Stomach (tissue), 9 donors: ENCODE data around the gene POLA2. TPM values are rescaled to one million over a fixed set of nuclear protein-coding genes. Genes with fewer than 3 reads are reported as not detected.

Experiments
- DNase-seq, 2 donors: peaks; one replicate each; pipeline versions ENCODE4 v3.0.0 to v3.0.0-alpha.2; 2013 to 2019
- H3K27ac ChIP-seq, 5 donors: fragments of 200-600 bp in 4 of 5; sonication (generic) in 4 of 5; one replicate each; pipeline ENCODE4 v1.5.1; 2013 to 2019; ENCODE audit warnings: mild to moderate bottlenecking in 1 of 5, moderate library complexity in 1 of 5
- H3K27me3 ChIP-seq, 3 donors: fragments of 200-600 bp; sonication (generic); one replicate each; pipeline ENCODE4 v1.5.1; 2017 to 2019; ENCODE audit warnings: mixed run types in 1 of 3
- H3K36me3 ChIP-seq, 4 donors: fragments of 200-600 bp; sonication (generic); 1 replicate in 3 of 4; 2 replicates in 1 of 4; pipeline ENCODE4 v1.5.1; 2016 to 2019
- H3K4me1 ChIP-seq, 4 donors: fragments of 200-600 bp; sonication (generic); one replicate each; pipeline ENCODE4 v1.5.1; 2016 to 2019
- H3K4me3 ChIP-seq, 4 donors: fragments of 200-600 bp; sonication (generic) in 3 of 4; one replicate each; pipeline ENCODE4 v1.5.1; 2016 to 2019; ENCODE audit warnings: mild to moderate bottlenecking in 1 of 4
- H3K9me3 ChIP-seq, 4 donors: fragments of 200-600 bp; sonication (generic); one replicate each; pipeline ENCODE4 v1.5.1; 2016 to 2019
- EP300 ChIP-seq: sonication (generic); formaldehyde crosslinking; IDR thresholded peaks from one replicate; pipeline ENCODE4 v1.6.1; 2017; ENCODE audit warnings: antibody characterized with exemption
- POLR2A ChIP-seq, 4 donors: fragments of 450-650 bp; IDR thresholded peaks; one replicate each; pipeline ENCODE4 v1.6.1; 2016; ENCODE audit warnings: antibody characterized with exemption in 4 of 4, control low read depth in 2 of 4, mild to moderate bottlenecking in 1 of 4, moderate library complexity in 1 of 4
- POLR2AphosphoS5 ChIP-seq, 3 donors: sonication (generic); formaldehyde crosslinking; IDR thresholded peaks; one replicate each; pipeline ENCODE4 v1.6.1; 2016; ENCODE audit warnings: antibody characterized with exemption in 3 of 3
- WGBS, 5 donors: extraction: QIAGEN DNeasy Blood & Tissue Kit in 3 of 5; methylation state at CpG; one replicate each; pipeline versions ENCODE4 v1.1.5 to v1.1.7; 2013 to 2018; 5-methylcytosine and 5-hydroxymethylcytosine counted together
- intact Hi-C: fragments of 100-400 bp; cut with DNase I; formaldehyde crosslinking; loops from one replicate; pipeline ENCODE4 v1.15.1; 2023; ENCODE audit warnings: low total_unique reads
- polyA plus RNA-seq, 3 donors: library from polyadenylated mRNA; stranded (reverse); fragments of 200-250 nt; gene quantifications; one replicate each; pipeline ENCODE4 v1.2.3, GENCODE V29; 2013
- total RNA-seq, 5 donors: library from RNA; depleted of rRNA; stranded (reverse); fragments of >200 nt; gene quantifications; one replicate each; pipeline versions ENCODE4 v1.1.0 to v1.2.3, GENCODE V29; 2014 to 2016
- TF ChIP-seq, protein P1 (sequence below), 7 experiments: fragments of 450-650 bp in 4 of 7; fragments of 200-600 bp in 3 of 7; sonication (generic) in 3 of 7; IDR thresholded peaks; one replicate each; pipeline ENCODE4 v1.5.1; 2016 to 2019; ENCODE audit warnings: antibody characterized with exemption in 7 of 7, control low read depth in 2 of 7, mild to moderate bottlenecking in 1 of 7
- donor health status: healthy with polysubstance abuse.
- donor health status: Bipolar disorder and iron deficiency.
- donor health status: healthy.

POLA2 gene
- total and polyA plus RNA-seq, 8 donors = 1.7 to 17.0 (median 9.4) TPM

- TF ChIP-seq POLR2A (IDR thresholded peaks at IDR 0.05) (no peak), EP300 (no peak), POLR2AphosphoS5 (IDR thresholded peaks at IDR 0.05) (no peak)
- TF ChIP-seq, protein P1, sequence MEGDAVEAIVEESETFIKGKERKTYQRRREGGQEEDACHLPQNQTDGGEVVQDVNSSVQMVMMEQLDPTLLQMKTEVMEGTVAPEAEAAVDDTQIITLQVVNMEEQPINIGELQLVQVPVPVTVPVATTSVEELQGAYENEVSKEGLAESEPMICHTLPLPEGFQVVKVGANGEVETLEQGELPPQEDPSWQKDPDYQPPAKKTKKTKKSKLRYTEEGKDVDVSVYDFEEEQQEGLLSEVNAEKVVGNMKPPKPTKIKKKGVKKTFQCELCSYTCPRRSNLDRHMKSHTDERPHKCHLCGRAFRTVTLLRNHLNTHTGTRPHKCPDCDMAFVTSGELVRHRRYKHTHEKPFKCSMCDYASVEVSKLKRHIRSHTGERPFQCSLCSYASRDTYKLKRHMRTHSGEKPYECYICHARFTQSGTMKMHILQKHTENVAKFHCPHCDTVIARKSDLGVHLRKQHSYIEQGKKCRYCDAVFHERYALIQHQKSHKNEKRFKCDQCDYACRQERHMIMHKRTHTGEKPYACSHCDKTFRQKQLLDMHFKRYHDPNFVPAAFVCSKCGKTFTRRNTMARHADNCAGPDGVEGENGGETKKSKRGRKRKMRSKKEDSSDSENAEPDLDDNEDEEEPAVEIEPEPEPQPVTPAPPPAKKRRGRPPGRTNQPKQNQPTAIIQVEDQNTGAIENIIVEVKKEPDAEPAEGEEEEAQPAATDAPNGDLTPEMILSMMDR (IDR thresholded peaks at IDR 0.05) = no peak
- Histone ChIP-seq H3K27ac (no peak overlapping the region), H3K9me3 (no peaks in the 10 kb centered on the region), H3K27me3 (no peaks in the 10 kb centered on the region), H3K4me3 (no peak overlapping the region), H3K36me3 (peaks cover 26 to 32% (median 30%) of the 10 kb centered on the region in 4 donors), H3K4me1 (peaks cover 3 to 11% (median 8%) of the 10 kb centered on the region in 4 donors)
- peak in 1 of 2 donors; percentile 21 for DNase-seq
- 70 to 85% (median 77%) methylated on average over 10 to 16 of the region's 16 CpGs for WGBS, 5 donors
- intact Hi-C loops = no loop called here
Measured at GRCh38 chr11:65214212-65214845, 47.4 kb upstream of the POLA2 start.

DNA sequence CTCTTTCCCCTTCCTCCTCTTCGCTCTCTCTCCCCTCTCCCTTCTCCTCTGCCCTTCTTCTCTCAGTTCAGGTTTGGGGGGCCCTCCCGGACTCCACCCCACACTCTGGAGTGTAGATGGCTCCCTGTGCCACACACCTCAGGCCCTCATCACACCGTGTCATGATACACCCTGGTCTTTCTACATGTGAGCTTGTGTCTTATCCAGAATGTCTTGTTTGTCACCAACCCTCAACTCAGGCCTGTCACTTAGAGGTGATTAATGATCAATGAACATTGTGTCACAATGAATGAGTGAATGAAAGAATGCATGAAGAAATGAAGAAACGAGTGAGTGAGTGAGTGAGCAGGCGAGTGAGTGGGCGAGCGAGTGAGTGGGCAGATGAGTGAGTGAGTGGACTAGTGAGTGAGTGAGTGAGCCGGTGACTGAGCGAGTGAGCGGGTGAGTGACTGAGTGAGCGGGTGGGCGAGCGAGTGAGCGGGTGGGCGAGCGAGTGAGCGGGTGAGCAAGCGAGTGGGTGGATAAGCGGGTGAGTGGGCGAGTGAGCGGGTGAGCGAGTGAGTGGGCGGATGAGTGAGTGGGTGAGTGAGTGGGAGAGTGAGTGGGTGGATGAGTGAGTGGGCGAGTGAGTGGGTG is 46.2 kb upstream of the POLA2 start:
- peaks cover 0 to 18% (median 8%) of the 10 kb centered on the region in 4 donors for H3K4me1 ChIP-seq
- no peaks in the 10 kb centered on the region for H3K27me3 ChIP-seq
- intact Hi-C loops = no loop called here
- H3K4me3 ChIP-seq = no peak overlapping the region
- no peak overlapping the region for H3K27ac ChIP-seq
- no peak for TF ChIP-seq EP300
- no peak for TF ChIP-seq POLR2AphosphoS5 (IDR thresholded peaks at IDR 0.05)
- TF ChIP-seq, protein P1 (IDR thresholded peaks at IDR 0.05) = no peak
- TF ChIP-seq POLR2A (IDR thresholded peaks at IDR 0.05) = no peak
- DNase-seq = peak in 1 of 2 donors; percentile 16
- 87 to 92% (median 89%) methylated on average over 17 to 24 of the region's 24 CpGs for WGBS, 5 donors
- no peaks in the 10 kb centered on the region for H3K9me3 ChIP-seq
- H3K36me3 ChIP-seq = peaks cover 14 to 20% (median 18%) of the 10 kb centered on the region in 4 donors

DNA sequence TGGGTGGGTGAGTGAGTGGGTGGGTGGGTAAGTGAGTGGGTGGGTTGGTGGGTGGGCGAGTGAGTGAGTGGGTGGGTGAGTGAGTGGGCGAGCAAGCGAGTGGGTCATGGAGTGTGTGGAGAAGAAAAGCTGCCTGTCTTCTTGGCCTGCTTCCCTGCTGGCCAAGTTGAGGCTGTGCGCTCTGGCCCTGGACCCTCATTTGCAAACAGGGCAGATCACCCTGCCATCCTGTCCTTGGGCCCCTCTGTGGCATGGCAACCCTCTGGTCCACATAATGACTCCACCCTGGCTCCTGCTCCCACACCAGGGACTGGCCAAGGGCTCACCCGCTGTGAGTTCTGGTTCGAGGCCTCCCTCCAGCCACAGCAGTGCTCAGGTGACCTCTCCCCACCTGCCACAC is 44.9 kb upstream of the POLA2 start:
- Histone ChIP-seq H3K9me3 (no peaks in the 10 kb centered on the region), H3K27ac (no peak overlapping the region), H3K36me3 (peaks cover 1 to 7% (median 5%) of the 10 kb centered on the region in 4 donors), H3K27me3 (no peaks in the 10 kb centered on the region), H3K4me1 (peaks cover 0 to 18% (median 8%) of the 10 kb centered on the region in 4 donors), H3K4me3 (no peak overlapping the region)
- DNase-seq = no peak
- 79 to 89% (median 85%) methylated on average over 6 of the region's 6 CpGs for WGBS, 5 donors
- no peak for TF ChIP-seq POLR2AphosphoS5 (IDR thresholded peaks at IDR 0.05)
- TF ChIP-seq EP300 = no peak
- TF ChIP-seq, protein P1 (IDR thresholded peaks at IDR 0.05) = no peak
- TF ChIP-seq POLR2A (IDR thresholded peaks at IDR 0.05) = no peak
- intact Hi-C loops = no loop called here

GRCh38 chr11:65217441-65218423 is 44.0 kb upstream of the POLA2 start:
- H3K4me3 ChIP-seq = no peak overlapping the region
- intact Hi-C loops = no loop called here
- DNase-seq = no peak
- WGBS, 5 donors = 84 to 90% (median 87%) methylated on average over 17 to 19 of the region's 19 CpGs
- H3K27me3 ChIP-seq = no peaks in the 10 kb centered on the region
- no peak overlapping the region for H3K27ac ChIP-seq
- peaks cover 4 to 25% (median 8%) of the 10 kb centered on the region in 4 donors for H3K4me1 ChIP-seq
- TF ChIP-seq, protein P1 (IDR thresholded peaks at IDR 0.05) = no peak
- TF ChIP-seq EP300 (no peak), POLR2AphosphoS5 (IDR thresholded peaks at IDR 0.05) (no peak), POLR2A (IDR thresholded peaks at IDR 0.05) (no peak)
- no peaks in the 10 kb centered on the region for H3K9me3 ChIP-seq
- H3K36me3 ChIP-seq = no peaks in the 10 kb centered on the region
